HUES6 (cell line): ENCODE results near the gene ATF5.
"Not testable (repeated sequence)": the region's sequence is repeated elsewhere in the genome, so short reads cannot be mapped to it uniquely, and the experiment has no call there.

ENCODE experiments used
- H3K27ac ChIP-seq: 2 replicates; pipeline ENCODE4 v1.7.0; 2013; ENCODE audit warnings: low read depth, mild to moderate bottlenecking, low read length, inconsistent platforms
- H3K27me3 ChIP-seq: 2 replicates; pipeline ENCODE4 v1.6.1; 2013; ENCODE audit warnings: low read length; ENCODE audit not compliant: control insufficient read depth, insufficient read depth
- H3K36me3 ChIP-seq: 2 replicates; pipeline ENCODE4 v1.6.1; 2013; ENCODE audit warnings: low read length; ENCODE audit not compliant: control insufficient read depth, insufficient read depth
- H3K4me1 ChIP-seq: 2 replicates; pipeline ENCODE4 v1.6.1; 2013; ENCODE audit warnings: low read length; ENCODE audit not compliant: control insufficient read depth, insufficient read depth
- H3K4me3 ChIP-seq: 2 replicates; pipeline ENCODE4 v1.5.1; 2013; ENCODE audit warnings: low read depth, low read length
- H3K9ac ChIP-seq: one replicate; pipeline ENCODE4 v1.6.1; 2013; ENCODE audit warnings: mild to moderate bottlenecking, low read length
- H3K9me3 ChIP-seq: 2 replicates; pipeline ENCODE4 v1.6.1; 2013; ENCODE audit warnings: low read depth, low read length; ENCODE audit not compliant: control insufficient read depth, insufficient read depth

ATF5 gene

GRCh38 chr19:49937750-49938381 lies 8.9 kb downstream of the ATF5 start:
- Histone ChIP-seq H3K9ac (no peak overlapping the region), H3K36me3 (no peaks in the 10 kb centered on the region), H3K27ac (no peak overlapping the region), H3K27me3 (no peaks in the 10 kb centered on the region; the same call in 1 of the 2 replicates), H3K4me3 (peak overlapping the region; percentile 43), H3K4me1 (no peaks in the 10 kb centered on the region), H3K9me3 (no peaks in the 10 kb centered on the region)

- Histone ChIP-seq H3K4me1 (no peaks in the 10 kb centered on the region), H3K9ac (no peak overlapping the region), H3K36me3 (no peaks in the 10 kb centered on the region), H3K4me3 (no peak overlapping the region), H3K27ac (no peak overlapping the region), H3K27me3 (no peaks in the 10 kb centered on the region; the same call in 1 of the 2 replicates), H3K9me3 (no peaks in the 10 kb centered on the region)
Measured at GRCh38 chr19:49938662-49939061, 9.7 kb downstream of the ATF5 start.

DNA sequence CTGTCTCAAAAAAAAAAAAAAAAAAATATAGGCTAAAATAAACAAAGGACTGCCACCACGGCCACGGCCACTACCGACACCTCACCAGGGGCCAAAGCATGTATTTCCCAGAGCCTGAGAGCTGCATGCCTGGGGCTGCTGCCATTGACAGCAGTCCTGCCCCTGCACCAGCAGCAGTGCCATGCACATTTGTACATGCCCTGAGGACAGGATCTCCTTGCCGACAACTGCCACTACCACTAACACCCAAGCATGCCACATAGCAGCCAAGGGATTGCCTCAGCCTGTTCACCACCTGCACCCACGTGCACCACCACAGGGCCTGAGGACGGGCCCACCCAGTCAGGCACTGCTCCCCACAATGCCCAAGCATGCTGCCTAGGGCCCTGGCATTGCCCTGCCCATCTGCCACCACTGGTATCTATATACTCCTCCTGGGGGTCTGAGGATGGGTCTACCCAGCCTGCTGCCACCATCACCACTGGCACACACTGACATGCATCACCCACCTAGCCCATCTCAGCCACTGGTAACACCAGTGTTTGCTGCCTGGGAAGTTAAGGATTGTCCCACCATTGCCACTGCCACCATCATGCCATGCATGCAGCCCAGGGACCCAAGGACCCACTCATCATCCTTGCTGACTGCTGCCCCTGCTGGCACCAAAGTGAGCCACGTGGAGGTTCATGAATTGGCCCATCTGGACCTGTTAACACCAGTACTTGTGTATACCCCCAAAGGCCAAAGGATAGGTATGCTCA lies 10.9 kb downstream of the ATF5 start:
- Histone ChIP-seq H3K9ac (no peak overlapping the region), H3K4me3 (no peak overlapping the region), H3K27ac (no peak overlapping the region), H3K27me3 (no peaks in the 10 kb centered on the region; the same call in 1 of the 2 replicates), H3K9me3 (no peaks in the 10 kb centered on the region), H3K36me3 (no peaks in the 10 kb centered on the region), H3K4me1 (no peaks in the 10 kb centered on the region)

DNA sequence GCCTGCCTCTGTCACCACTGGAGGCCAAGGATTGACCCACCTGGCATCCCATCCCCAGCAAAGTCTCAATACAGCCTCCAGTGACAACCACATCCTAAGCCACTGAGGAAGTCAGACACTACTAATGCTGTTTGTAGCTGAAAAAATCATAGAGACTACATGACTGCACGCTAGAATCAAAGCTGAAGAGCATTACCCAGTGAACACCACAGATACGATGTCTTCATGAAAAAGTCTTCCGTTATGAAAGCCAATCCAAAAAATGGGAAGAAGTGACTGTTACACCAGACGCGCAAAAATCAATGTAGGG lies 11.4 kb downstream of the ATF5 start:
- Histone ChIP-seq H3K9me3 (no peaks in the 10 kb centered on the region), H3K4me1 (no peaks in the 10 kb centered on the region), H3K9ac (no peak overlapping the region), H3K27ac (no peak overlapping the region), H3K36me3 (no peaks in the 10 kb centered on the region), H3K4me3 (no peak overlapping the region), H3K27me3 (no peaks in the 10 kb centered on the region; the same call in 1 of the 2 replicates)

- H3K9ac ChIP-seq, H3K36me3 ChIP-seq, H3K4me3 ChIP-seq, H3K27me3 ChIP-seq, H3K27ac ChIP-seq, H3K9me3 ChIP-seq, H3K4me1 ChIP-seq: not testable (repeated sequence)
Measured at GRCh38 chr19:49944567-49944966, 15.6 kb downstream of the ATF5 start.

DNA sequence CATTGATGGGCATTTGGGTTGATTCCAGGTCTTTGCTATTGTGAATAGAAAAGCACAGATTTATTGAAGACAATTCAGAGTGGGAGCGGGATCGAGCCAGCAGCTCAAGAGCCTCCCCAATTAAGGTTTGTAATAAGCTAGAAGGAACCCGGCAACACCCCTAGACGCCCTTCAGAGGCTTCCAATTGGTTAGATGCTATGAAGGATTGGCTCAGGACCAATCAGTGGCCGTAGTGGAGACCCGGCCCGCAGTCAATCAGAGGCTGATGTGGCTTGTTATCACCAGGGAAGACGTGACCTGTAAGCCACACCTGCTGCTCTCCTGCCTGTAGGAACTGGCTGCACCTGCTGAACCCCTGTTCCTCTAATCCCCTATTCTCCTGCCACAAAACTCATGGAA lies 17.4 kb downstream of the ATF5 start:
- H3K4me1 ChIP-seq = no peaks in the 10 kb centered on the region
- H3K27me3 ChIP-seq = no peaks in the 10 kb centered on the region; the same call in 1 of the 2 replicates
- no peak overlapping the region for H3K4me3 ChIP-seq
- H3K9ac ChIP-seq = no peak overlapping the region
- no peaks in the 10 kb centered on the region for H3K9me3 ChIP-seq
- no peak overlapping the region for H3K27ac ChIP-seq
- H3K36me3 ChIP-seq = no peaks in the 10 kb centered on the region

- peaks cover 11% of the 10 kb centered on the region for H3K4me1 ChIP-seq
- no peaks in the 10 kb centered on the region; the same call in 1 of the 2 replicates for H3K27me3 ChIP-seq
Measured at GRCh38 chr19:49949742-49950589, 21.0 kb downstream of the ATF5 start.

GRCh38 chr19:49950590-49950948 lies 21.6 kb downstream of the ATF5 start:
- Histone ChIP-seq H3K27me3 (no peaks in the 10 kb centered on the region; the same call in 1 of the 2 replicates), H3K4me1 (peaks cover 11% of the 10 kb centered on the region), H3K9ac (no peak overlapping the region), H3K36me3 (no peaks in the 10 kb centered on the region), H3K9me3 (peaks cover 2% of the 10 kb centered on the region), H3K27ac (no peak overlapping the region), H3K4me3 (no peak overlapping the region)

More at GRCh38 chr19:49949742-49950589, 21.0 kb downstream of the ATF5 start:
- H3K9ac ChIP-seq = no peak overlapping the region
- no peaks in the 10 kb centered on the region for H3K36me3 ChIP-seq
- no peak overlapping the region for H3K27ac ChIP-seq
- H3K9me3 ChIP-seq = peaks cover 2% of the 10 kb centered on the region
- no peak overlapping the region for H3K4me3 ChIP-seq

DNA sequence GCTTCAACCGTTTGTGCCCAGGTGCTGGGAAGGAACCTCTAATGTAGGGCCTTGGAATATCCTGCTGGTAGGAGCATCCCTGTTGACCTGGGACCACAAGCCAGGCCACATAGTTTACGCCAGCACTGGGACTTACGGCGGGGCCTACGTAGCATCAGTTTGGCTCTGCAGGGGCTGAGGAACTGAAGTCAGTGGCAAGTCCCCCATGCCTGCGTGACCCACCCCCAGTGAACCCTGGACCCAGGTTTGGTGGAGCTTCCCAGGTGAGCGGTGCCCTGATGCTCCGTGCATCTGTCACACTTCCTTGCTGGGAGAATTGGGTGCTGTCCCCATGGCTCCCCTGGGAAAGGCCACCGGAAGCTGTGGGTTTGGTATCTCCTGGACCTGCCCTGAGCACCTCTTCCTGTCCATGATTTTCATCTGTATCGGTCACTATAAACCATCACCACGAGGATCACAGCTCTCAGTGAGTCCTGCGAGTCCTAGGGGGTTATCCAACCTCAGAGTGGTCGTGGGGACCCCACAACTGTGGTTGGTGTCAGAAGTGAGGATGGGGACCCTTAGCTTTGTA lies 22.0 kb downstream of the ATF5 start:
- Histone ChIP-seq H3K4me1 (peaks cover 11% of the 10 kb centered on the region), H3K27me3 (no peaks in the 10 kb centered on the region; the same call in 1 of the 2 replicates), H3K9ac (no peak overlapping the region), H3K27ac (no peak overlapping the region), H3K9me3 (peaks cover 2% of the 10 kb centered on the region), H3K36me3 (no peaks in the 10 kb centered on the region), H3K4me3 (no peak overlapping the region)

- H3K36me3 ChIP-seq = no peaks in the 10 kb centered on the region
- no peak overlapping the region for H3K4me3 ChIP-seq
- no peaks in the 10 kb centered on the region; the same call in 1 of the 2 replicates for H3K27me3 ChIP-seq
- H3K4me1 ChIP-seq = peaks cover 15% of the 10 kb centered on the region
- H3K27ac ChIP-seq = no peak overlapping the region
- no peak overlapping the region for H3K9ac ChIP-seq
- peaks cover 2% of the 10 kb centered on the region for H3K9me3 ChIP-seq
Measured at GRCh38 chr19:49951806-49952478, 22.9 kb downstream of the ATF5 start.
